H9 (cell line): ENCODE measurements around the gene SCUBE1. TPM values are rescaled to one million over a fixed set of nuclear protein-coding genes. Genes with fewer than 3 reads are reported as not detected.

Source experiments
- DNase-seq: peaks from one replicate; pipeline ENCODE4 v3.0.0-alpha.2; 2017
- H2AFZ ChIP-seq: one replicate; pipeline ENCODE4 v1.6.1; 2013; ENCODE audit warnings: mild to moderate bottlenecking, low read length, control low read depth, moderate library complexity
- H2AK5ac ChIP-seq: 2 replicates; pipeline ENCODE4 v1.6.1; 2013; ENCODE audit warnings: low read length, control low read depth, mixed read lengths; ENCODE audit not compliant: insufficient read length
- H2BK120ac ChIP-seq: one replicate; pipeline ENCODE4 v1.6.1; 2013; ENCODE audit warnings: low read depth, mild to moderate bottlenecking, low read length, control low read depth, inconsistent platforms; ENCODE audit not compliant: poor library complexity, severe bottlenecking
- H2BK12ac ChIP-seq: 2 replicates; pipeline ENCODE4 v1.6.1; 2013; ENCODE audit warnings: low read length, control low read depth, mixed read lengths, low read depth; ENCODE audit not compliant: insufficient read length
- H2BK15ac ChIP-seq: 2 replicates; pipeline ENCODE4 v1.6.1; 2013; ENCODE audit warnings: low read depth, low read length, control low read depth
- H2BK20ac ChIP-seq: one replicate; pipeline ENCODE4 v1.6.1; 2013; ENCODE audit warnings: low read depth, mild to moderate bottlenecking, low read length, control low read depth, inconsistent platforms; ENCODE audit not compliant: poor library complexity, severe bottlenecking
- H2BK5ac ChIP-seq: 2 replicates; pipeline ENCODE4 v1.6.1; 2013; ENCODE audit warnings: low read length, control low read depth, mixed read lengths; ENCODE audit not compliant: insufficient read length
- H3K14ac ChIP-seq: 2 replicates; pipeline ENCODE4 v1.6.1; 2013; ENCODE audit warnings: low read length, control low read depth; ENCODE audit not compliant: insufficient read depth
- H3K18ac ChIP-seq: 2 replicates; pipeline ENCODE4 v1.6.1; 2013; ENCODE audit warnings: low read depth, mild to moderate bottlenecking, mixed read lengths, low read length, control low read depth; ENCODE audit not compliant: insufficient read length
- H3K23ac ChIP-seq: 2 replicates; pipeline ENCODE4 v1.6.1; 2013; ENCODE audit warnings: low read length, control low read depth, mixed read lengths, low read depth; ENCODE audit not compliant: insufficient read length
- H3K23me2 ChIP-seq: 2 replicates; pipeline ENCODE4 v1.6.1; 2013; ENCODE audit warnings: low read depth, mild to moderate bottlenecking, mixed read lengths, low read length, control low read depth; ENCODE audit not compliant: insufficient read length, poor library complexity, severe bottlenecking
- H3K27ac ChIP-seq: 2 replicates; pipeline ENCODE4 v1.5.1; 2013; ENCODE audit warnings: low read length, control low read depth, mixed read lengths, low read depth; ENCODE audit not compliant: insufficient read length
- H3K27me3 ChIP-seq: 2 replicates; pipeline ENCODE4 v1.6.1; 2013; ENCODE audit warnings: low read length, control low read depth, inconsistent platforms; ENCODE audit not compliant: insufficient read depth
- H3K4ac ChIP-seq: 2 replicates; pipeline ENCODE4 v1.6.1; 2013; ENCODE audit warnings: low read depth, mild to moderate bottlenecking, control low read depth, inconsistent platforms, low read length, moderate library complexity
- H3K4me1 ChIP-seq: 2 replicates; pipeline ENCODE4 v1.6.1; 2013; ENCODE audit warnings: low read length, control low read depth, inconsistent platforms; ENCODE audit not compliant: insufficient read depth
- H3K4me2 ChIP-seq: 2 replicates; pipeline ENCODE4 v1.6.1; 2013; ENCODE audit warnings: low read length, control low read depth, mixed read lengths; ENCODE audit not compliant: insufficient read length, insufficient read depth
- H3K56ac ChIP-seq: 2 replicates; pipeline ENCODE4 v1.6.1; 2013; ENCODE audit warnings: low read depth, mild to moderate bottlenecking, mixed read lengths, low read length, control low read depth; ENCODE audit not compliant: insufficient read length
- H3K79me1 ChIP-seq: 2 replicates; pipeline ENCODE4 v1.6.1; 2013; ENCODE audit warnings: low read depth, mild to moderate bottlenecking, moderate library complexity, low read length, control low read depth, inconsistent platforms; ENCODE audit not compliant: insufficient read depth, poor library complexity, severe bottlenecking
- H3K79me2 ChIP-seq: 2 replicates; pipeline ENCODE4 v1.6.1; 2013; ENCODE audit warnings: low read length, control low read depth, inconsistent platforms; ENCODE audit not compliant: insufficient read depth
- H3K9ac ChIP-seq: 2 replicates; pipeline ENCODE4 v1.6.1; 2013; ENCODE audit warnings: low read length, control low read depth, mixed read lengths; ENCODE audit not compliant: insufficient read length; ENCODE audit errors: extremely low read depth
- H3K9me3 ChIP-seq: one replicate; pipeline ENCODE4 v1.6.1; 2013; ENCODE audit warnings: low read depth, low read length, inconsistent platforms; ENCODE audit not compliant: control insufficient read depth
- H3T11ph ChIP-seq: one replicate; pipeline ENCODE4 v1.6.1; 2013; ENCODE audit warnings: mild to moderate bottlenecking, low read length, control low read depth, inconsistent platforms
- H4K20me1 ChIP-seq: one replicate; pipeline ENCODE4 v1.6.1; 2013; ENCODE audit not compliant: control insufficient read depth, insufficient read length, insufficient read depth
- H4K5ac ChIP-seq: 2 replicates; pipeline ENCODE4 v1.6.1; 2013; ENCODE audit warnings: low read depth, mild to moderate bottlenecking, mixed read lengths, low read length, control low read depth; ENCODE audit not compliant: insufficient read length
- H4K8ac ChIP-seq: replicated peaks from 2 replicates; pipeline ENCODE4 v1.6.1; 2013; ENCODE audit warnings: low read length, control low read depth, mixed read lengths, low read depth; ENCODE audit not compliant: insufficient read length
- H4K91ac ChIP-seq: 2 replicates; pipeline ENCODE4 v1.6.1; 2013; ENCODE audit warnings: low read depth, mild to moderate bottlenecking, moderate library complexity, mixed read lengths, low read length, control low read depth; ENCODE audit not compliant: insufficient read length
- H3K27ac Mint-ChIP-seq, 3 experiments: 2 replicates in 2 of 3; 3 replicates in 1 of 3; pipeline ENCODE4 v1.8.0; 2020 to 2021; ENCODE audit warnings: mixed read lengths in 3 of 3, mild to moderate bottlenecking in 1 of 3, moderate library complexity in 1 of 3
- H3K27me3 Mint-ChIP-seq: 2 replicates; pipeline ENCODE4 v1.8.0; 2021; ENCODE audit warnings: low read depth, mild to moderate bottlenecking, moderate library complexity, mixed read lengths
- H3K36me3 Mint-ChIP-seq, 3 experiments: 2 replicates in 2 of 3; 3 replicates in 1 of 3; pipeline ENCODE4 v1.8.0; 2020 to 2021; ENCODE audit warnings: low read depth in 3 of 3, mixed read lengths in 3 of 3; ENCODE audit not compliant: insufficient read depth in 1 of 3
- H3K4me1 Mint-ChIP-seq, 2 experiments: 2 replicates each; pipeline ENCODE4 v1.8.0; 2020; ENCODE audit warnings: mixed read lengths in 2 of 2
- H3K4me3 Mint-ChIP-seq, 2 experiments: 2 replicates in 1 of 2; 3 replicates in 1 of 2; pipeline ENCODE4 v1.8.0; 2020 to 2021; ENCODE audit warnings: mild to moderate bottlenecking in 2 of 2, mixed read lengths in 2 of 2, moderate library complexity in 1 of 2
- H3K9me3 Mint-ChIP-seq, 2 experiments: 2 replicates in 1 of 2; 3 replicates in 1 of 2; pipeline ENCODE4 v1.8.0; 2020; ENCODE audit warnings: mild to moderate bottlenecking in 2 of 2, mixed read lengths in 2 of 2, moderate library complexity in 1 of 2
- WGBS: extraction: QIAGEN DNeasy Blood & Tissue Kit; methylation state at CpG from one replicate; pipeline ENCODE4 v1.1.7; 2013; ENCODE audit warnings: missing lambda C conversion rate, low lambda C conversion rate, mixed read lengths; ENCODE audit not compliant: insufficient read length; ENCODE audit errors: extremely low coverage; 5-methylcytosine and 5-hydroxymethylcytosine counted together
- total RNA-seq: library from RNA; stranded (reverse); gene quantifications from 2 replicates; pipeline ENCODE4 v1.2.1, GENCODE V29; 2021
- TF ChIP-seq, protein P1 (sequence below): fragments of 200-600 bp; sonication (generic); conservative IDR thresholded peaks from 3 replicates; pipeline ENCODE4 v1.8.0; 2021; ENCODE audit warnings: antibody characterized with exemption, mild to moderate bottlenecking

Gene SCUBE1
- total RNA-seq, 1 experiment from 2014 or later = 1.2 TPM

DNA sequence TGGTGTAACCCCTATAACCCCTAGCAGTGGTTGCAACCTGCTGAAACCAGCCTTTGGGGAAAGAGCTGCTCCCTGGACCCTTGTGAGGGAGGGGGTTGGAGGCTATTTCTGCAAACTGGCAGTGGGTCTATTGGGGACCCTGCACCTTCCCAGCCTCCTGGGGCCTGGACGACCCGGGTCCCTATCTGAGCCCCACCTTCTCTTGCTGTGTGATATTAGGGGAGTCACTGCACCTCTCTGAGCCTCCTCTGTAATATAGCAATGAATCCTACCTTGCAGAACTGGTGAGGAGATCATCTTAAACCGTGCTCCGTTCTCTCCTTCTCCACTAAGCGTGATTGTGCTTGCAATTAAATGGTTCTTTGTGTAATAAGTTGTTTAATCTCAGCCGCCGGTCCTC, 44.6 kb upstream of the SCUBE1 start:
- Mint-ChIP-seq H3K9me3 (no peaks in the 10 kb centered on the region; a peak in 2 of 5 replicates), H3K36me3 (no peaks in the 10 kb centered on the region), H3K4me1 (peaks cover 10 to 26% of the 10 kb centered on the region in 2 experiments), H3K27me3 (peaks cover 43% of the 10 kb centered on the region), H3K4me3 (no peak overlapping the region), H3K27ac (no peak overlapping the region)
- H2AK5ac ChIP-seq = no peak overlapping the region
- H2BK20ac ChIP-seq = no peak overlapping the region
- H2BK12ac ChIP-seq = no peak overlapping the region
- H3K23me2 ChIP-seq = peaks cover 4% of the 10 kb centered on the region
- H2BK120ac ChIP-seq = no peak overlapping the region
- H3K4me1 ChIP-seq = no peaks in the 10 kb centered on the region
- H2BK15ac ChIP-seq = no peak overlapping the region
- no peak overlapping the region for H2AFZ ChIP-seq
- whole genome bisulfite sequencing = no CpG with 5 or more reads among the region's 7 CpGs
- H3K4me2 ChIP-seq = no peak overlapping the region
- no peak overlapping the region for H3K4ac ChIP-seq
- H3K27ac ChIP-seq = no peak overlapping the region
- no peaks in the 10 kb centered on the region for H3K79me2 ChIP-seq
- H3K79me1 ChIP-seq = no peaks in the 10 kb centered on the region
- H3K18ac ChIP-seq = no peak overlapping the region
- no peak overlapping the region for H4K5ac ChIP-seq
- H4K20me1 ChIP-seq = no peaks in the 10 kb centered on the region
- H2BK5ac ChIP-seq = no peak overlapping the region
- H3K56ac ChIP-seq = no peak overlapping the region
- no peak overlapping the region for H3T11ph ChIP-seq
- no peak overlapping the region for H3K9ac ChIP-seq
- no peaks in the 10 kb centered on the region for H3K9me3 ChIP-seq
- no peak overlapping the region for H4K91ac ChIP-seq
- H3K27me3 ChIP-seq = no peaks in the 10 kb centered on the region
- TF ChIP-seq, protein P1, sequence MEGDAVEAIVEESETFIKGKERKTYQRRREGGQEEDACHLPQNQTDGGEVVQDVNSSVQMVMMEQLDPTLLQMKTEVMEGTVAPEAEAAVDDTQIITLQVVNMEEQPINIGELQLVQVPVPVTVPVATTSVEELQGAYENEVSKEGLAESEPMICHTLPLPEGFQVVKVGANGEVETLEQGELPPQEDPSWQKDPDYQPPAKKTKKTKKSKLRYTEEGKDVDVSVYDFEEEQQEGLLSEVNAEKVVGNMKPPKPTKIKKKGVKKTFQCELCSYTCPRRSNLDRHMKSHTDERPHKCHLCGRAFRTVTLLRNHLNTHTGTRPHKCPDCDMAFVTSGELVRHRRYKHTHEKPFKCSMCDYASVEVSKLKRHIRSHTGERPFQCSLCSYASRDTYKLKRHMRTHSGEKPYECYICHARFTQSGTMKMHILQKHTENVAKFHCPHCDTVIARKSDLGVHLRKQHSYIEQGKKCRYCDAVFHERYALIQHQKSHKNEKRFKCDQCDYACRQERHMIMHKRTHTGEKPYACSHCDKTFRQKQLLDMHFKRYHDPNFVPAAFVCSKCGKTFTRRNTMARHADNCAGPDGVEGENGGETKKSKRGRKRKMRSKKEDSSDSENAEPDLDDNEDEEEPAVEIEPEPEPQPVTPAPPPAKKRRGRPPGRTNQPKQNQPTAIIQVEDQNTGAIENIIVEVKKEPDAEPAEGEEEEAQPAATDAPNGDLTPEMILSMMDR = no peak
- no peak overlapping the region for H3K14ac ChIP-seq
- H4K8ac ChIP-seq = no peak overlapping the region
- H3K23ac ChIP-seq = no peak overlapping the region
- no peak for DNase-seq
